ENCODE results near the gene CCDC102B.
"Not testable (repeated sequence)": the region's sequence is repeated elsewhere in the genome, so short reads cannot be mapped to it uniquely, and the experiment has no call there.

CCDC102B gene

GRCh38 chr18:68984342-68984741 is 186.5 kb downstream of the CCDC102B start:
- DNase-seq: no peak

GRCh38 chr18:68985172-68985820 is 187.4 kb downstream of the CCDC102B start:
- DNase-seq: no peak

- DNase-seq: no peak
Observed at GRCh38 chr18:68991286-68991685, 193.4 kb downstream of the CCDC102B start.

- DNase-seq: no peak
Observed at GRCh38 chr18:68992719-68993482, 195.0 kb downstream of the CCDC102B start.

GRCh38 chr18:68995675-68996074 is 197.8 kb downstream of the CCDC102B start:
- no peak for DNase-seq

- no peak for DNase-seq
Observed at GRCh38 chr18:68997845-68998244, 200.0 kb downstream of the CCDC102B start.

- DNase-seq: no peak
Observed at GRCh38 chr18:69000366-69000765, 202.5 kb downstream of the CCDC102B start.

- DNase-seq: no peak
Observed at GRCh38 chr18:69002233-69002632, 204.4 kb downstream of the CCDC102B start.

GRCh38 chr18:69006212-69006611 is 208.3 kb downstream of the CCDC102B start:
- DNase-seq: not testable (repeated sequence)

- no peak for DNase-seq
Observed at GRCh38 chr18:69008538-69008937, 210.7 kb downstream of the CCDC102B start.

- DNase-seq: no peak
Observed at GRCh38 chr18:69021211-69021805, 223.4 kb downstream of the CCDC102B start.

GRCh38 chr18:69022426-69022825 is 224.5 kb downstream of the CCDC102B start:
- DNase-seq: no peak

GRCh38 chr18:69031571-69031970 is 233.7 kb downstream of the CCDC102B start:
- no peak for DNase-seq

GRCh38 chr18:69032009-69032408 is 234.1 kb downstream of the CCDC102B start:
- DNase-seq: no peak

- no peak for DNase-seq
Observed at GRCh38 chr18:69035756-69036155, 237.9 kb downstream of the CCDC102B start.

- no peak for DNase-seq
Observed at GRCh38 chr18:69044215-69044614, 246.3 kb downstream of the CCDC102B start.

GRCh38 chr18:69064063-69064462 is 266.2 kb downstream of the CCDC102B start:
- DNase-seq: no peak

- no peak for DNase-seq
Observed at GRCh38 chr18:69067048-69067447, 269.2 kb downstream of the CCDC102B start.

GRCh38 chr18:69071680-69072079 is 273.8 kb downstream of the CCDC102B start:
- no peak for DNase-seq

GRCh38 chr18:69081846-69082245 is 284.0 kb downstream of the CCDC102B start:
- DNase-seq: no peak

GRCh38 chr18:69082499-69082898 is 284.6 kb downstream of the CCDC102B start:
- DNase-seq: no peak

GRCh38 chr18:69085951-69086350 is 288.1 kb downstream of the CCDC102B start:
- DNase-seq: no peak

- no peak for DNase-seq
Observed at GRCh38 chr18:69088973-69089372, 291.1 kb downstream of the CCDC102B start.

- no peak for DNase-seq
Observed at GRCh38 chr18:69097349-69097748, 299.5 kb downstream of the CCDC102B start.
